Measurements from ENCODE around the gene LPCAT2. TPM values are rescaled to one million over a fixed set of nuclear protein-coding genes. Genes with fewer than 3 reads are reported as not detected.

The LPCAT2 gene
- total and polyA plus RNA-seq, 2 of the 8 experiments (the other 6 are each of a cell fraction or from before 2014, with no cell fraction given) = 2.2 to 10.6 TPM

- no peak overlapping the region for H2BK15ac ChIP-seq (ENCODE audit: low read length)
- no peak overlapping the region for H3K14ac ChIP-seq (ENCODE audit: insufficient read length)
- H3K27ac ChIP-seq (ENCODE audit: low read depth, low read length) = no peak overlapping the region
- H3K4me2 ChIP-seq (ENCODE audit: insufficient read depth in 1 of 2, low read depth in 2 of 2, low read length in 2 of 2) = no peak overlapping the region
- DNase-seq (ENCODE audit: low read depth in 1 of 2, low spot score in 2 of 2) (no peak), FAIRE-seq (no peak)
- no peak overlapping the region for H3K23ac ChIP-seq (ENCODE audit: insufficient read length)
- no peak overlapping the region for H2AFZ ChIP-seq (ENCODE audit: low read length)
- H3K4me1 ChIP-seq (replicated peaks in 1 of 4; ENCODE audit: control insufficient read depth in 3 of 4, insufficient read depth in 4 of 4, low read length in 3 of 4) = peaks cover 0 to 4% (median 3%) of the 10 kb centered on the region in 4 experiments; a peak in 4 of 7 replicates
- H2BK20ac ChIP-seq (ENCODE audit: low read length) = no peak overlapping the region
- H2AK5ac ChIP-seq (ENCODE audit: low read depth, low read length) = no peak overlapping the region
- H3K56ac ChIP-seq (replicated peaks; ENCODE audit: insufficient read length, low read depth, low read length) = no peak overlapping the region
- H3K9ac ChIP-seq (replicated peaks in 1 of 4; ENCODE audit: extremely low read depth in 1 of 4, low read depth in 3 of 4, low read length in 3 of 4) = no peak overlapping the region
- no peak overlapping the region for H4K8ac ChIP-seq (ENCODE audit: extremely low read depth, insufficient read depth, low read length)
- H4K20me1 ChIP-seq (replicated peaks in 1 of 2; ENCODE audit: control insufficient read depth in 1 of 2, insufficient read depth in 2 of 2, low read length in 2 of 2) = no peaks in the 10 kb centered on the region
- no peaks in the 10 kb centered on the region for H3K79me1 ChIP-seq (ENCODE audit: low read depth, low read length)
- no peak overlapping the region for H2BK120ac ChIP-seq (replicated peaks; ENCODE audit: low read depth, low read length)
- TF ChIP-seq KDM5A (IDR thresholded peaks at IDR 0.05; ENCODE audit: low read length) (no peak), TEAD4 (IDR thresholded peaks at IDR 0.05; ENCODE audit: low read depth, low read length) (no peak), CREB1 (IDR thresholded peaks at IDR 0.05) (no peak), TCF12 (IDR thresholded peaks at IDR 0.05; ENCODE audit: low read depth, low read length) (no peak), USF2 (IDR thresholded peaks at IDR 0.05; ENCODE audit: low read length) (no peak), BRCA1 (IDR thresholded peaks at IDR 0.05; ENCODE audit: low read depth, low read length) (no peak), GABPA (IDR thresholded peaks at IDR 0.05; ENCODE audit: borderline replicate concordance, insufficient read depth, low read length) (no peak), YY1 (IDR thresholded peaks at IDR 0.05; ENCODE audit: low read depth, low read length) (no peak), HDAC2 (IDR thresholded peaks at IDR 0.05; ENCODE audit: borderline replicate concordance in 1 of 2, low read depth in 2 of 2, low read length in 2 of 2) (no peak), CHD1 (IDR thresholded peaks at IDR 0.05; ENCODE audit: low read depth, low read length) (no peak), SP1 (IDR thresholded peaks at IDR 0.05; ENCODE audit: low read depth, low read length) (no peak), MAX (IDR thresholded peaks at IDR 0.05) (no peak), CBX8 (IDR thresholded peaks at IDR 0.05; ENCODE audit: borderline replicate concordance, low read depth, low read length) (no peak), POU5F1 (IDR thresholded peaks at IDR 0.05; ENCODE audit: low read depth, low read length) (no peak)
- peaks cover 6% of the 10 kb centered on the region; the same call in 1 of the 2 replicates for H3K23me2 ChIP-seq (ENCODE audit: low read depth, low read length)
- no peaks in the 10 kb centered on the region; a peak in 1 of 8 replicates for H3K36me3 ChIP-seq (ENCODE audit: control insufficient read depth in 2 of 4, insufficient read depth in 4 of 4, low read length in 3 of 4)
- H3K27me3 ChIP-seq (replicated peaks in 1 of 4; ENCODE audit: control insufficient read depth in 3 of 4, extremely low read depth in 1 of 4, insufficient read depth in 3 of 4, low read length in 3 of 4) = no peaks in the 10 kb centered on the region; a peak in 1 of 7 replicates
- ChIA-PET CTCF (ENCODE audit: partially characterized antibody) (interaction anchor here (0.5 to 1.5 kb wide), 5 partner anchors 27 to 325 kb away, joined by 3 to 8 read pairs (median 3); no protein-coding TSS in a partner anchor), POLR2A (ENCODE audit: partially characterized antibody) (no interaction called here)
- WGBS, 2 experiments (ENCODE audit: extremely low coverage in 1 of 2, insufficient coverage in 1 of 2, insufficient read length in 1 of 2, insufficient replicate concordance in 2 of 2, low coverage in 1 of 2, low lambda C conversion rate in 2 of 2, missing lambda C conversion rate in 1 of 2) = 53% methylated on average over 4 of the region's 4 CpGs; no CpG with 5 or more reads in 1 of the 2 experiments
- no peak overlapping the region for H2BK12ac ChIP-seq (ENCODE audit: low read depth, low read length)
- H3K4ac ChIP-seq (replicated peaks; ENCODE audit: insufficient read length, low read depth, low read length) = no peak overlapping the region
- no peak overlapping the region for H4K5ac ChIP-seq (ENCODE audit: insufficient read length, low read depth, low read length)
- no peak overlapping the region for H3K4me3 ChIP-seq (ENCODE audit: extremely low read depth in 1 of 4, insufficient read depth in 2 of 4, low read depth in 3 of 4, low read length in 4 of 4)
- no peaks in the 10 kb centered on the region for H3K9me3 ChIP-seq (ENCODE audit: insufficient read depth in 2 of 2, low read depth in 1 of 2, low read length in 1 of 2)
- H2BK5ac ChIP-seq (ENCODE audit: low read depth, low read length) = no peak overlapping the region
- H4K91ac ChIP-seq (replicated peaks; ENCODE audit: insufficient read length, low read length) = no peak overlapping the region
- no peaks in the 10 kb centered on the region for H3K79me2 ChIP-seq (ENCODE audit: control insufficient read depth in 1 of 2, insufficient read depth in 2 of 2, low read length in 2 of 2)
- no peak overlapping the region for H3K18ac ChIP-seq (ENCODE audit: extremely low read depth, low read length)
Measured at GRCh38 chr16:55506708-55507107, 2.2 kb upstream of the LPCAT2 start.
